Hematopoietic multipotent progenitor cell treated with erythropoietin and hydrocortisone succinate and interleukin-3 and kit ligand, for 17 days (in vitro differentiated cells): ENCODE measurements around the gene RREB1.

ENCODE experiments used
- DNase-seq: peaks from one replicate; pipeline ENCODE4 v3.0.0-alpha.2; 2015; ENCODE audit warnings: low spot score

Gene RREB1

GRCh38 chr6:7243179-7243981 lies 135.6 kb downstream of the RREB1 start:
- peak; percentile 83 for DNase-seq

DNA sequence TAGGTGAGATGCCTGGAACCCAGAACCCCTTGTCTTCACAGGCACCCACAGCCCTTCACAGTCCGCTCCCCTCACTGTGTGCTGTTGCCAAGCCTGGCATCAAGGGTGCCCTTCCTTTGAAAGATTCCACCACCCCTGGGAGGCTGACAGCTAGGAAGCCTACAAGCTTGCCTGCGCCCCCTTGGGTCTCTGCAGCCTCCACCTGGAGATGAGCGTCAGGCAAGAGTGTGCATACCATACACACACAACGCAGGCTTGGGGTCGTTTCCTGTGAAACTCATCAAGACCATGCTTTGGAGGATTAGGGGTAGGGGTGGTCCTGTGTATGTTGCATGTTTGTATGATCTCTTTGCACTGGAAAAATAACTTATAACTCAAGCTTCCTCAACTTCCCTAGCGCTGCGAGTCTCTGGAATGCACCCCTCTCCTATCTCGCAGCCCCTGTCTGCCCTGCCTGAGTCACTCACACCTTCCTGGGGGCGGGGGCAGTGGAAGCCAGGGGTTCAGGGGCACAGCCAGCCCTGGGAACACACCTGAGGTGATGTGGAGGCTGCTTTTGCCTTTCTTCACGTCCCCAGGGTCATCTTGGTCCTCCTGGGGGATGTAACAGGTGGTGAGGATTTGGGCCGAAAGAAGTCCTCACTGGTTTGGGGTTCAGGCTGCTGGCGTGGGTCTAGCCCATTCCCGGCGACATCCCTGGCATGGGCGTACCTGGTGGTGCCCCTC lies 138.1 kb downstream of the RREB1 start:
- DNase-seq: no peak

GRCh38 chr6:7246401-7247178 lies 138.8 kb downstream of the RREB1 start:
- no peak for DNase-seq

GRCh38 chr6:7247179-7247456 lies 139.4 kb downstream of the RREB1 start:
- DNase-seq: no peak

DNA sequence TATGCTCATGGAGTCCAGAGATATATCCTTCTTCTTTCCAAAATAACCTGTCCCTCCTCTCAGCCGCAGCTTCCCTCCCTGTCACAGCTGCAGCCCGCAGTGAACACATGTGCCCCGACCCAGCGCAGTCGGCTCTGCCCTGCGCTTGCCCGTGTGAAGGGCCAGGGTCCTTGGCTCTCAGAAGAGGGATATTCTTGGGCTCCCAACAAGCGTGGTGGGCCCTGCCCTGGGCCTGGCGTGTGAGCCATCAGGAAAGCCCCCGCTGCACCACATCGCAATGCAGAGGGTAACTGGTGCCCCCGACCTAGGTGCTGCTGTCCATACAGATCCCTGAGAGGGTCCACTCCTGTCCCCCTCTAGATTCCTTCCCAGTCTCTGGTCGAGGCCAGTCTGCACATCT lies 140.1 kb downstream of the RREB1 start:
- no peak for DNase-seq

- DNase-seq: no peak
Measured at GRCh38 chr6:7249391-7249790, 141.6 kb downstream of the RREB1 start.

DNA sequence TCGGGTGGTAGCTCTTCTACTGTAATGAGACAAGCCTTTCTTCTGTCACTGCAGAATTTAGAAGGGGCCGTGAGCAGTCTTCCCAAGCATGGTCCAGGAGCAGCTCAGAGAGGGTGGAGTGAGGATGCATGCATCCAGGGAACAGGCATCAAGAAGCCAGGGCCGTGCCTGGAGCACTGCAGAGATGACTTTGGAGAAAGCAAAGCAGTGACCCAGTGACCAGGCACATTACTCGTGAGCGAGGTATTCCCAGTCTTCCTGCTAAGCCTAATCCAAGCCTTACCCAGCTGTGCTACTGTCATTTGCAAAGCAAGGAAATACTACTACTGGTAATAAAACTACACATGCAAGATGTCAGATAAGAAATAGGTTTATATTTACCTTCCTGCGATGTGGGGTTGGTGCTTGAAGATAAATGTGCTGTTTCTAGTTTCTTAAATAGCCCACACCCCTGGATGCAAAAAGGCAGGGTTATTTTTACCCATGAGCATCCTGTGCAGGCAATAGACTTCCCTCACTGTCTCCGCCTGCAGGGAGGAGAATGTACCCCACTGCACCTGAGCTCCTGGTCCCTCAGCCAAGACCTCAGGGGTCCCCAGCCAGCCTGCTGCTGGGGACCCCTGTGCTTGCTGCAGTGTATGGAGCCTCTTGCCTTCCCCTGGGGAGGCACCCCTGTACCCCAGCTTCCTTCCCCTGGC lies 142.3 kb downstream of the RREB1 start:
- DNase-seq: no peak

DNA sequence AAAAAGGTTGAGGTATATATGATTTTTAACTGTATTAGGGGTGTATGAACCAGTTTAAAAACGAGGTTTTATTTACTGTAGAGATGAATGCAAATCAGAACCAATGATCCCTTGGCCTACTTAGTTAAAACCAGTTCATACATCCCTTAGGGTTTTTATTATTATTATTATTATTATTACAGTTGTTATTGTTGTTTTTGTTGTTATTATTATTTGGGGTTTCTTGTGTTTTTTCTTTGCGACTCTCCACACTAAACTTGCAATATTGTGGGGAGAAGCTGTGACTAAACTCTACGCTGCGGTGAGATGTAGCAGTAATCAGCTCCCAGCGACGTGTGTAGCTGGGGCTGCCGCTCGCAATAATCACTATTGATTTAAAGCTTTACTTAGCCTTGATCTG lies 143.1 kb downstream of the RREB1 start:
- no peak for DNase-seq

GRCh38 chr6:7251646-7252260 lies 144.0 kb downstream of the RREB1 start:
- no peak for DNase-seq

GRCh38 chr6:7252390-7252789 lies 144.6 kb downstream of the RREB1 start:
- DNase-seq: no peak

- no peak for DNase-seq
Measured at GRCh38 chr6:7254980-7255835, 147.4 kb downstream of the RREB1 start.

GRCh38 chr6:7255918-7256317 lies 148.2 kb downstream of the RREB1 start:
- DNase-seq: no peak

DNA sequence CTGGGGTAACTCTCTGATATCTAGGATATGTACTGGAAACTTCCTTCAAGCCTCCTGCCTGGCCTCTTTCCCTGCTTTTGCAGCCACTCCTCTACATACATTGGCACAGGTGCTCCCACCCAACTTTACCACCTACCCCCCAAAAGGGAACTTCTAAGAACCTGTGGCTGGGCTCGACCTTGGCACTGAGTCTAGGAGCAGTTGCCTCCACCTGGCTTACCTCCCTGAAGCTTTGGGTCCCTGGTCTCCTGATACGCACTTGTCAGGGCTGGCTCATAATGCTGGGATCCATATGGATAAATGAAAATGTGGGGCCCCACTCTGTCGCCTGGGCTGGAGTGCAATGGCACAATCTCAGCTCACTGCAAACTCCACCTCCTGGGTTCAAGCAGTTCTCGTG lies 149.0 kb downstream of the RREB1 start:
- DNase-seq: no peak

DNA sequence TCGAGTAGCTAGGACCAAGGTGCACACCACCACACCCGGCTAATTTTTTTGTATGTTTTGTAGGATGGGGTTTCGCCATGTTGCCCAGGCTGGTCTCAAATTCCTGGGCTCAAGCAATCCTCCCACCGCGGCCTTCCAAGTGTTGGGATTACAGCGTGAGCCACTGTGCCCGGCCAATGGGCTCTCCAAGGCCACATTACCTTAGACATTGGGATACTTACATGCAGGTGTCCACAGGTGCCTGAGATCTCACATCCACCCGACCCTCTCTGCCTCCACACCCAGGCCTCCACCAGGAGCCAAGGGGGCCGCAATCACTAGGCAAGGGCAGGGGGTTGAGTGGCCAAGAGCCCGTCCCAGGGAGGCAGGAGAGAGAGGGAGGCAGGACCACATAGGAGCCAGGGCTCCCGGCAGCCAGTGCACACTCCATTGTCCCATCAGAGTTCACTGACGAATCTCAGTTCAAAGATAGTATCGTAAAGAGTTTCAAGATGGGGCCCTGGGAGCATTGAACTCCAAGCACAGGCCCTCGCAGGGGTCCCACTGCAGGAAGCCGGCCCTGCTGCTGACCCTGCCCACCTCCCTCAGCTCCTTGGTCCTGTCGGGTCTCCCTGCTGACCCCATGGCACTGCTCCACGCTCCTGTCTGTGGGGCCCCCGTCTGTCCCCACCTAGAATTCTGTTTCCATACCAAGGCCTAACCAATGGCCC lies 149.9 kb downstream of the RREB1 start:
- no peak for DNase-seq

DNA sequence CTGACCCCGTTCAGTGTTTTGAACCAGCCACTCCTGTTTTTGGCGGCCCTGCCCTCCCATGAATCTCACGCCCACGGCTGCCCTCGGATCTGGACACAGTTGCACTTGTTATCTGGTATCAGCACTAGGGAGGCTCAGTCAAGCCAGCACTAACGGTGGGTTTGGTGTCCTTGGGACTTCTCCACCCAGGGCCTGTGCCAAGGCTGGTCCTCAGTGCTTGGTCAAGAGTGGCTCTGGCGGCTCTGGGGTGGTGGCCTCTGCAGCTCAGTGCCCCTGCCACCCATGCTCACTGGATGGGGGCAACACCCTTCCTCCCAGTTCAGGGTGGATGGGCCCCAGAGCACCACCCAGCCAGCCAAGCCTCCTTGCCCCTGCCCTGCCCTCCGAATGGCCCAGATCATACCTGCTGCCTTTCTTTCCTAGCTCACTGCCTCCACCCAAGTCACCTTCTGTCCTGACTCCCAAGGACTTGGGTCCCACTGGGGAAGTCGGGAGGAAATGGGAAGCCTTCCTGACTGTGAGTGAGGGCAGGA lies 150.5 kb downstream of the RREB1 start:
- DNase-seq: no peak

DNA sequence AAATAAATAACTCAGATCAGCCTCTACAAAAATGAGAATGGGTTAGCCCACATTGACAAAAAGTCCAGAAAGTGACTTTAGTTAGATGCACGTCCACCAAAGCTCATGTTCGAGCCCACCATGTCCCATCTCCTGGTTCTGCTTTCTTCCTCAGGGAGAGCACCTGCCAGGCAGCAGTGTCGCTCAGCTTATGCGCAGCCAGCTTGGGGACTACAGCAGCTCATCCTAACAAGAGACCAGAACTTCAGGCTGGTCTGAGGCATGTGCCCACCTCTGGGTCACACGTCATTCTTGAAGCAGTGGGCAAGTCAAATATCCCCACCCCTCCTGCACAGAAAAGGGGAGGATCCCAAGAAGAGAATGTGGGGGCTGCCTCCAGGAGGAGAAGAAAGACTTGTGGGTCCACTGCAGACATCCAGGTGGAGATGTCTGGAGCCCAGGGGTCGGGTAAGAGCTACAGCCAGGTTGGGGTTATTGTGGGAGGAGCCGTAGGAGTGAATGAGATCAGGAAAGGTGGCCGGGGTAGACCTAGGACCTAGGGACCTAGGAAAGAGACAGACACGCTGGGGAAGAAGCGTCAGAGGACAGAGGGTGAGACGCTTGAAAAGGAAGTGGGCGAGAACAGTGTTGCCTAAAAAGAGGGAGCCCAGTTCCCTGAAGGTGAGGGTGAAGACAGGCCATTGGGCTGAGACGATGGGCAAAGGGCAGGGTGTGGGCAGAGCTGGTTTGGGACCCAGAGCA lies 152.7 kb downstream of the RREB1 start:
- DNase-seq: no peak

- DNase-seq: peak; percentile 41
Measured at GRCh38 chr6:7261032-7261841, 153.5 kb downstream of the RREB1 start.

GRCh38 chr6:7261852-7262461 lies 154.2 kb downstream of the RREB1 start:
- DNase-seq: peak; percentile 36
